ENCODE measurements around the gene LMBR1.

LMBR1 gene

GRCh38 chr7:156843157-156843556 lies 49.8 kb downstream of the LMBR1 start:
- Histone ChIP-seq H3K36me3 (ENCODE audit: insufficient read depth, low read length) (no peaks in the 10 kb centered on the region), H3K27me3 (ENCODE audit: insufficient read depth, low read length, poor library complexity) (no peaks in the 10 kb centered on the region), H3K79me2 (ENCODE audit: insufficient read depth, low read length) (peaks cover 59% of the 10 kb centered on the region), H3K9ac (ENCODE audit: low read depth, low read length) (no peak overlapping the region), H3K4me2 (ENCODE audit: insufficient read depth, low read length) (no peak overlapping the region), H4K20me1 (ENCODE audit: insufficient read depth, low read length) (peaks cover 29% of the 10 kb centered on the region; the same call in 1 of the 2 replicates), H3K9me3 (ENCODE audit: insufficient read depth, low read length, severe bottlenecking) (no peaks in the 10 kb centered on the region), H3K4me3 (ENCODE audit: low read depth in 1 of 2, low read length in 2 of 2) (no peak overlapping the region), H3K4me1 (ENCODE audit: insufficient read depth, low read length) (no peaks in the 10 kb centered on the region), H2AFZ (ENCODE audit: low read depth, low read length) (no peak overlapping the region), H3K27ac (ENCODE audit: low read length) (no peak overlapping the region)
- no peak for DNase-seq
- no peak for TF ChIP-seq EZH2 (IDR thresholded peaks at IDR 0.05; ENCODE audit: borderline replicate concordance, low read depth, low read length, severe bottlenecking)
- TF ChIP-seq, protein P1, sequence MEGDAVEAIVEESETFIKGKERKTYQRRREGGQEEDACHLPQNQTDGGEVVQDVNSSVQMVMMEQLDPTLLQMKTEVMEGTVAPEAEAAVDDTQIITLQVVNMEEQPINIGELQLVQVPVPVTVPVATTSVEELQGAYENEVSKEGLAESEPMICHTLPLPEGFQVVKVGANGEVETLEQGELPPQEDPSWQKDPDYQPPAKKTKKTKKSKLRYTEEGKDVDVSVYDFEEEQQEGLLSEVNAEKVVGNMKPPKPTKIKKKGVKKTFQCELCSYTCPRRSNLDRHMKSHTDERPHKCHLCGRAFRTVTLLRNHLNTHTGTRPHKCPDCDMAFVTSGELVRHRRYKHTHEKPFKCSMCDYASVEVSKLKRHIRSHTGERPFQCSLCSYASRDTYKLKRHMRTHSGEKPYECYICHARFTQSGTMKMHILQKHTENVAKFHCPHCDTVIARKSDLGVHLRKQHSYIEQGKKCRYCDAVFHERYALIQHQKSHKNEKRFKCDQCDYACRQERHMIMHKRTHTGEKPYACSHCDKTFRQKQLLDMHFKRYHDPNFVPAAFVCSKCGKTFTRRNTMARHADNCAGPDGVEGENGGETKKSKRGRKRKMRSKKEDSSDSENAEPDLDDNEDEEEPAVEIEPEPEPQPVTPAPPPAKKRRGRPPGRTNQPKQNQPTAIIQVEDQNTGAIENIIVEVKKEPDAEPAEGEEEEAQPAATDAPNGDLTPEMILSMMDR (IDR thresholded peaks at IDR 0.05; ENCODE audit: borderline replicate concordance, extremely low read depth, low read length, poor library complexity, severe bottlenecking): no peak
- ATAC-seq (ENCODE audit: insufficient read depth, low read depth): no peak

DNA sequence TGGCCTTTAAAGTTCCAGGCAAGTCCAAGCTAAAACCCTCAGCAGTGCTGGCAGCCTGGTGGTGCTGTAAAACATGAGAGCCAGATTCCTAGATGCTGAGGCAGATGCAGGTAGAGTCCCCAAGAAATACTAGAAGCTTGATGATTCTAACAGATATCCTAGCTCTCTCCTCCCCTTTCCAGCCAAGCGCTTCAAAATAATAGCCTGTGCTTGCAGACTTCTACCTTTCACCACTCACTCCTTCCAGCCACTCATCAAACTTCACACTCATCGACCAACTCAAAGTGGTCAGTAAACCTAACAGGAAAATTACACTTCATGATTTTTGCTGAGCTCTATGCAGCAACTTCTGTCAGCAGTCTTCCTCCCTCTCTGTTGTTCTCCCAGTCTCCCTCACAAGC lies 50.2 kb downstream of the LMBR1 start:
- Histone ChIP-seq H3K9me3 (ENCODE audit: insufficient read depth, low read length, severe bottlenecking) (no peaks in the 10 kb centered on the region), H3K4me2 (ENCODE audit: insufficient read depth, low read length) (no peak overlapping the region), H3K27me3 (ENCODE audit: insufficient read depth, low read length, poor library complexity) (no peaks in the 10 kb centered on the region), H3K9ac (ENCODE audit: low read depth, low read length) (no peak overlapping the region), H3K27ac (ENCODE audit: low read length) (no peak overlapping the region), H4K20me1 (ENCODE audit: insufficient read depth, low read length) (peaks cover 29% of the 10 kb centered on the region; the same call in 1 of the 2 replicates), H2AFZ (ENCODE audit: low read depth, low read length) (no peak overlapping the region), H3K36me3 (ENCODE audit: insufficient read depth, low read length) (no peaks in the 10 kb centered on the region), H3K79me2 (ENCODE audit: insufficient read depth, low read length) (peaks cover 55% of the 10 kb centered on the region), H3K4me3 (ENCODE audit: low read depth in 1 of 2, low read length in 2 of 2) (no peak overlapping the region), H3K4me1 (ENCODE audit: insufficient read depth, low read length) (no peaks in the 10 kb centered on the region)
- TF ChIP-seq EZH2 (IDR thresholded peaks at IDR 0.05; ENCODE audit: borderline replicate concordance, low read depth, low read length, severe bottlenecking): no peak
- TF ChIP-seq, protein P1 (IDR thresholded peaks at IDR 0.05; ENCODE audit: borderline replicate concordance, extremely low read depth, low read length, poor library complexity, severe bottlenecking): no peak
- no peak for DNase-seq
- ATAC-seq (ENCODE audit: insufficient read depth, low read depth): no peak

DNA sequence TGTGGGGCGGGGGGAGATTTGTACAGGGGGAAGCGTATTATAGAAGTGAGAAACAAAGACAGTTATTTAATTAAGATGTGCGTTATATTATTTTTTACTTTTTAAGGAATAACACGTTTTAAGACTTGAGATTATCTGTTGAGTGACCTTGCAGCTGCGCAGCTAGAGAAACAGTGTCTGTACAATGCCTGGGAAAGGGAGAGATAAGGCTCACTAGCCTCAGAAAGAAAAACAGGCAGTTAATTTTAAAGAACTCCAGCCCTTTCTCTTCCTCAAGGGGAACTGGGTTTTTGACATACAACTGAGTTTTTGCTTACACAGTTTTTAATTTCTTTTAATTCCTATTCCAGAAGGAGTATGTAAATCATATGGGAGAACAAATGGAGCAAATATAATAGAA lies 50.7 kb downstream of the LMBR1 start:
- peaks cover 51% of the 10 kb centered on the region for H3K79me2 ChIP-seq (ENCODE audit: insufficient read depth, low read length)
- no peaks in the 10 kb centered on the region for H3K9me3 ChIP-seq (ENCODE audit: insufficient read depth, low read length, severe bottlenecking)
- TF ChIP-seq EZH2 (IDR thresholded peaks at IDR 0.05; ENCODE audit: borderline replicate concordance, low read depth, low read length, severe bottlenecking): no peak
- TF ChIP-seq, protein P1 (IDR thresholded peaks at IDR 0.05; ENCODE audit: borderline replicate concordance, extremely low read depth, low read length, poor library complexity, severe bottlenecking): no peak
- no peak overlapping the region for H3K27ac ChIP-seq (ENCODE audit: low read length)
- ATAC-seq (ENCODE audit: insufficient read depth, low read depth) (no peak), DNase-seq (no peak)
- no peak overlapping the region for H2AFZ ChIP-seq (ENCODE audit: low read depth, low read length)
- no peak overlapping the region for H3K9ac ChIP-seq (ENCODE audit: low read depth, low read length)
- no peaks in the 10 kb centered on the region for H3K36me3 ChIP-seq (ENCODE audit: insufficient read depth, low read length)
- no peak overlapping the region for H3K4me3 ChIP-seq (ENCODE audit: low read depth in 1 of 2, low read length in 2 of 2)
- H3K4me1 ChIP-seq (ENCODE audit: insufficient read depth, low read length): no peaks in the 10 kb centered on the region
- H3K27me3 ChIP-seq (ENCODE audit: insufficient read depth, low read length, poor library complexity): no peaks in the 10 kb centered on the region
- H4K20me1 ChIP-seq (ENCODE audit: insufficient read depth, low read length): peaks cover 26% of the 10 kb centered on the region; the same call in 1 of the 2 replicates
- no peak overlapping the region for H3K4me2 ChIP-seq (ENCODE audit: insufficient read depth, low read length)

DNA sequence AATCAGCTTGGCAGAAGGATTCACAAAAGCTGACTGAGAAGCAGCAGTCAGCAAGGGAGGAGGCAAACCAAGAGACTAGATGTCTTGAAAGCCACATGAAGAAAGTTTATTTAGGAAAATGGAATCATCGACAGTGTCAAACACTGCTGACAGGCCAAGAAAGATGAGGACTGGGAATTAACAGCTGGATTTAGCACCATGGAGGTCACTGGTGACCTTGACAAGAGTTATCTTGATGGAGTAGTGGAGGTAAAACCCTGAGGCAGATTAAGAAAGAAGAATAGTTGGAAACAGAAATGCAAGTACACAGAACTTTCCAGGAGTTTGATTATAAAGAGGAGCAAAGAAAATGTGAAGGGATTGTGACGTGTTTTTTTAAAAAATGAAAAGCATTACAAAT lies 51.5 kb downstream of the LMBR1 start:
- H4K20me1 ChIP-seq (ENCODE audit: insufficient read depth, low read length): peaks cover 24% of the 10 kb centered on the region; the same call in 1 of the 2 replicates
- no peak for TF ChIP-seq EZH2 (IDR thresholded peaks at IDR 0.05; ENCODE audit: borderline replicate concordance, low read depth, low read length, severe bottlenecking)
- TF ChIP-seq, protein P1 (IDR thresholded peaks at IDR 0.05; ENCODE audit: borderline replicate concordance, extremely low read depth, low read length, poor library complexity, severe bottlenecking): no peak
- DNase-seq: no peak
- H3K4me2 ChIP-seq (ENCODE audit: insufficient read depth, low read length): no peak overlapping the region
- ATAC-seq (ENCODE audit: insufficient read depth, low read depth): no peak
- no peak overlapping the region for H3K9ac ChIP-seq (ENCODE audit: low read depth, low read length)
- no peaks in the 10 kb centered on the region for H3K9me3 ChIP-seq (ENCODE audit: insufficient read depth, low read length, severe bottlenecking)
- H3K4me3 ChIP-seq (ENCODE audit: low read depth in 1 of 2, low read length in 2 of 2): no peak overlapping the region
- H3K27me3 ChIP-seq (ENCODE audit: insufficient read depth, low read length, poor library complexity): no peaks in the 10 kb centered on the region
- H3K79me2 ChIP-seq (ENCODE audit: insufficient read depth, low read length): peaks cover 44% of the 10 kb centered on the region
- H3K4me1 ChIP-seq (ENCODE audit: insufficient read depth, low read length): no peaks in the 10 kb centered on the region
- no peaks in the 10 kb centered on the region for H3K36me3 ChIP-seq (ENCODE audit: insufficient read depth, low read length)
- H2AFZ ChIP-seq (ENCODE audit: low read depth, low read length): no peak overlapping the region
- no peak overlapping the region for H3K27ac ChIP-seq (ENCODE audit: low read length)
